Endodermal cell (in vitro differentiated cells): Measurements from ENCODE around the gene ZNF853. TPM values are rescaled to one million over a fixed set of nuclear protein-coding genes. Genes with fewer than 3 reads are reported as not detected.
A peak's percentile ranks its signal among the peaks of the same experiment; 100 is the strongest.

Experiments used
- DNase-seq: peaks from one replicate; pipeline ENCODE4 v3.0.0-alpha.2; 2017
- H3K27ac ChIP-seq: 2 replicates; pipeline ENCODE4 v1.5.1; 2013; ENCODE audit warnings: mild to moderate bottlenecking, low read depth, low read length, moderate library complexity
- H3K27me3 ChIP-seq: 2 replicates; pipeline ENCODE4 v1.6.1; 2013; ENCODE audit warnings: mild to moderate bottlenecking, low read length, moderate library complexity; ENCODE audit not compliant: insufficient read depth, control insufficient read depth, poor library complexity, severe bottlenecking
- H3K36me3 ChIP-seq: 2 replicates; pipeline ENCODE4 v1.7.0; 2013; ENCODE audit warnings: mild to moderate bottlenecking, low read length, moderate library complexity; ENCODE audit not compliant: control insufficient read depth, insufficient read depth
- H3K4me1 ChIP-seq: one replicate; pipeline ENCODE4 v1.7.0; 2013; ENCODE audit warnings: low read length; ENCODE audit not compliant: control insufficient read depth, insufficient read depth
- H3K4me3 ChIP-seq: 2 replicates; pipeline ENCODE4 v1.5.1; 2013; ENCODE audit warnings: mild to moderate bottlenecking, low read length, moderate library complexity
- H3K9ac ChIP-seq: 2 replicates; pipeline ENCODE4 v1.6.1; 2013; ENCODE audit warnings: mild to moderate bottlenecking, low read length, moderate library complexity; ENCODE audit not compliant: poor library complexity, severe bottlenecking; ENCODE audit errors: extremely low read depth
- H3K9me3 ChIP-seq: 2 replicates; pipeline ENCODE4 v1.6.1; 2013; ENCODE audit warnings: mild to moderate bottlenecking, low read length, moderate library complexity; ENCODE audit not compliant: control insufficient read depth
- H3K27ac Mint-ChIP-seq: 2 replicates; pipeline ENCODE4 v1.8.0; 2020; ENCODE audit warnings: mixed read lengths
- H3K27me3 Mint-ChIP-seq: 2 replicates; pipeline ENCODE4 v1.8.0; 2021; ENCODE audit warnings: mild to moderate bottlenecking, mixed read lengths; ENCODE audit not compliant: insufficient read depth
- H3K36me3 Mint-ChIP-seq: 2 replicates; pipeline ENCODE4 v1.8.0; 2020; ENCODE audit warnings: low read depth, mixed read lengths
- H3K4me1 Mint-ChIP-seq: 2 replicates; pipeline ENCODE4 v1.8.0; 2020; ENCODE audit warnings: mixed read lengths
- H3K4me3 Mint-ChIP-seq: 2 replicates; pipeline ENCODE4 v1.8.0; 2020; ENCODE audit warnings: mild to moderate bottlenecking, moderate library complexity, mixed read lengths
- H3K9me3 Mint-ChIP-seq: 2 replicates; pipeline ENCODE4 v1.8.0; 2020; ENCODE audit warnings: mild to moderate bottlenecking, mixed read lengths
- CTCF ChIP-seq: fragments of 200-600 bp; sonication (generic); conservative IDR thresholded peaks from 2 replicates; pipeline ENCODE4 v1.5.0; 2021; ENCODE audit warnings: antibody characterized with exemption, mild to moderate bottlenecking
- WGBS, 2 experiments: methylation state at CpG; one replicate each; pipeline versions ENCODE4 v1.1.5 to v1.1.7; 2013; ENCODE audit warnings: missing lambda C conversion rate in 2 of 2, mixed read lengths in 1 of 2; ENCODE audit not compliant: insufficient coverage in 1 of 2, insufficient read length in 1 of 2; 5-methylcytosine and 5-hydroxymethylcytosine counted together
- total RNA-seq, 2 donors: library from RNA; stranded (reverse); fragmentation: NEBNext Ultra II Directional in 1 of 2; extraction: Animal tissue kit (Norgen Biotek cat#: 25700) in 1 of 2; gene quantifications; 2 replicates in 1 of 2; 3 replicates in 1 of 2; pipeline ENCODE4 v1.2.1, GENCODE V29; 2021

ZNF853 gene
- total RNA-seq, 2 donors from 2014 or later, result 14.2 to 17.2 TPM

GRCh38 chr7:6636741-6637543 is 21.5 kb downstream of the ZNF853 start, which contains the start of gene ZNF316:
ZNF316 (plus strand) TSS chr7:6637318; CDS start chr7:6642410, 5,092 bp downstream.
- Histone ChIP-seq H3K27ac (no peak within 1 kb of the TSS), H3K9ac (no peak within 1 kb of the TSS), H3K4me1 (no peaks in the 10 kb centered on the region), H3K4me3 (peak within 1 kb of the TSS; percentile 79), H3K36me3 (no peaks in the 10 kb centered on the region), H3K27me3 (no peaks in the 10 kb centered on the region), H3K9me3 (no peaks in the 10 kb centered on the region)
- no peaks in the 10 kb centered on the region for H3K9me3 Mint-ChIP-seq
- H3K27me3 Mint-ChIP-seq, result no peaks in the 10 kb centered on the region
- WGBS, 2 experiments, result 4 to 6% methylated on average over 20 to 104 of the region's 104 CpGs
- peaks cover 26% of the 10 kb centered on the region for H3K36me3 Mint-ChIP-seq
- no peak for TF ChIP-seq CTCF
- peak within 1 kb of the TSS; percentile 55 for H3K27ac Mint-ChIP-seq
- DNase-seq, result no peak
- peaks cover 18% of the 10 kb centered on the region for H3K4me1 Mint-ChIP-seq
- peak within 1 kb of the TSS; percentile 71 for H3K4me3 Mint-ChIP-seq

GRCh38 chr7:6637544-6638229 is 22.3 kb downstream of the ZNF853 start:
- Histone ChIP-seq H3K9me3 (no peaks in the 10 kb centered on the region), H3K9ac (no peak overlapping the region), H3K4me1 (no peaks in the 10 kb centered on the region), H3K27me3 (no peaks in the 10 kb centered on the region), H3K4me3 (peak overlapping the region; percentile 79), H3K27ac (no peak overlapping the region), H3K36me3 (no peaks in the 10 kb centered on the region)
- peak; percentile 78 for DNase-seq
- H3K36me3 Mint-ChIP-seq, result peaks cover 26% of the 10 kb centered on the region
- 6 to 12% methylated on average over 12 to 60 of the region's 60 CpGs for WGBS, 2 experiments
- no peak overlapping the region for H3K27ac Mint-ChIP-seq
- no peaks in the 10 kb centered on the region for H3K9me3 Mint-ChIP-seq
- H3K4me1 Mint-ChIP-seq, result peaks cover 18% of the 10 kb centered on the region
- peak; percentile 64 for TF ChIP-seq CTCF
- H3K4me3 Mint-ChIP-seq, result peak overlapping the region; percentile 65
- H3K27me3 Mint-ChIP-seq, result no peaks in the 10 kb centered on the region

- no peak overlapping the region for H3K9ac ChIP-seq
Observed at GRCh38 chr7:6639032-6639431, 23.6 kb downstream of the ZNF853 start.

More at GRCh38 chr7:6639032-6639431, 23.6 kb downstream of the ZNF853 start:
- no peaks in the 10 kb centered on the region for H3K36me3 ChIP-seq
- WGBS, 2 experiments, result 93 to 97% methylated on average over 3 to 4 of the region's 4 CpGs
- H3K36me3 Mint-ChIP-seq, result peaks cover 32% of the 10 kb centered on the region
- H3K27ac ChIP-seq, result no peak overlapping the region
- no peaks in the 10 kb centered on the region for H3K9me3 ChIP-seq
- peak overlapping the region; percentile 72 for H3K27ac Mint-ChIP-seq
- TF ChIP-seq CTCF, result no peak
- no peaks in the 10 kb centered on the region for H3K9me3 Mint-ChIP-seq
- H3K4me1 ChIP-seq, result no peaks in the 10 kb centered on the region
- peak overlapping the region; percentile 65 for H3K4me3 Mint-ChIP-seq
- no peaks in the 10 kb centered on the region for H3K27me3 ChIP-seq
- H3K4me3 ChIP-seq, result no peak overlapping the region
- no peak for DNase-seq
- H3K27me3 Mint-ChIP-seq, result no peaks in the 10 kb centered on the region
- peaks cover 18% of the 10 kb centered on the region for H3K4me1 Mint-ChIP-seq
